Measurements from ENCODE around the gene SOS1.

SOS1 gene

DNA sequence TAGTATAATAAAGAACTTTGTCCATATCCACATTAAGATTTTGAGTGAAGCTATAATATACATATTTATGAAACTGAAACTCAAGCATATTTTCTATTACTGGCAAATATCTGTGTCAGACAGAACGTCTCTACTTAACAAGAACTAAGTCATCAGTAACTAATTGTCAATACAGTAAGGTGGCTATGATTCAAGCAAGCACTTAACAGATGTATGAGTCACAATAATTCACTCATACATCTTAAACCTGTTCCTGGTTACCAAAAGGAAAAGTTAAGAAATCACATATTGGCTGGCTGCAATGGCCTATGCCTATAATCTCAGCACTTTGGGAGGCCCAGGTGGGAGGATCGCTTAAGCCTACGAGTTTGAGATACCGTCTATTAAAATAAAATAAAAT is 96.0 kb downstream of the SOS1 start:
- Histone ChIP-seq H3K36me3 (ENCODE audit: control insufficient read depth, insufficient read depth, low read length) (peaks cover 16% of the 10 kb centered on the region), H3K27ac (ENCODE audit: low read depth, low read length, severe bottlenecking) (no peak overlapping the region), H3K4me1 (ENCODE audit: control insufficient read depth, insufficient read depth, low read length, poor library complexity, severe bottlenecking) (no peaks in the 10 kb centered on the region), H3K9me3 (ENCODE audit: control insufficient read depth, low read length) (no peaks in the 10 kb centered on the region), H3K4me3 (ENCODE audit: extremely low read depth, insufficient read depth, low read length, poor library complexity, severe bottlenecking) (no peak overlapping the region)
- WGBS, 2 experiments (ENCODE audit: insufficient coverage in 2 of 2) = no CpG with 5 or more reads among the region's 4 CpGs

DNA sequence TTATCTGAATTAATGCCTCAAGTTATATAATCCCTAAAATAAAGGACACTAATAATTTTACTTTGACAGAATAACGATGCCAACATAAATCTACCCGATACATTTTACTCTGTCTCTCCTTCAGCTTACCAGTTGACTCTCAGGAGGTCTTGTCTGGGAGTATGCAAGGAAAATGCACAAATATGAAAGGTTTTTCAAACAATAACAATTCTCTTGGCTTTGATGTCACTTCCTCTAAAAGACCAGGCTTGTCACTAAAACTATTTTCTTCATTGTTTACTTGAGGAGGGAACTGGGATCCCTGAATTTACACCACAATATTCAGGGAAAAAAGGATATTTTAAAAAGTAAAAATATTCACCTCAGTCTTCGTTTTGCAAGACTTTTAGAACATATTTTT is 97.2 kb downstream of the SOS1 start:
- Histone ChIP-seq H3K9me3 (ENCODE audit: control insufficient read depth, low read length) (no peaks in the 10 kb centered on the region), H3K4me3 (ENCODE audit: extremely low read depth, insufficient read depth, low read length, poor library complexity, severe bottlenecking) (no peak overlapping the region), H3K27ac (ENCODE audit: low read depth, low read length, severe bottlenecking) (no peak overlapping the region), H3K4me1 (ENCODE audit: control insufficient read depth, insufficient read depth, low read length, poor library complexity, severe bottlenecking) (no peaks in the 10 kb centered on the region), H3K36me3 (ENCODE audit: control insufficient read depth, insufficient read depth, low read length) (peaks cover 11% of the 10 kb centered on the region)
- WGBS, 2 experiments (ENCODE audit: insufficient coverage in 2 of 2) = 40% methylated on average over 1 of the region's 3 CpGs; no CpG with 5 or more reads in 1 of the 2 experiments

DNA sequence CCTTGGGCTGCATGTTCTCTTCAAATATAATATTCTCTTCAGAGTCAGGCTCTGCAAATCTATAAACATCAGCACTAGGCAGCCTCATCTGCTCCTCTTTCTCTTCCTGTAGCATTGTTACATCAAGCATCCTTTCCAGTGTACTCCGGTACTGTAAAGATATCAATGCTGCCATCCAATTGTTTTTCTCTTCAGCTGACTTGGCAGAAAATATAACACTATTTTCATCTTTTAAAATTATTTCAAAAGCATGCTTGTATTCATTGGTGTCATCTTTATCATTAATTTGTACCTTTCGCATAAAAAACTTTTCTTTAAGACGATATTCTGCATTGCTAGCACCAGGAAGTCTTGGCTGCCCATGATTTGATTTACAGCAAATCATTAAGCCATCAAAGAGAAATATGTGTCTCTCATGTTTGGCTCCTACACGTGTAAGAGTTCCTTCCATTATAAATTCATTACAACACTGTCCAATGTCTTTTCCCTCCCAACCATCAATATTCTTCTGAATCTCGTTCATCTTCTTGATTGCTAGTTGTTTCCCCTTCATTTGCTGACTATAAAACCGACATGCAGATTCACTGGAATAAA is 98.1 kb downstream of the SOS1 start:
- H3K9me3 ChIP-seq (ENCODE audit: control insufficient read depth, low read length) = no peaks in the 10 kb centered on the region
- H3K4me1 ChIP-seq (ENCODE audit: control insufficient read depth, insufficient read depth, low read length, poor library complexity, severe bottlenecking) = no peaks in the 10 kb centered on the region
- H3K36me3 ChIP-seq (ENCODE audit: control insufficient read depth, insufficient read depth, low read length) = peaks cover 11% of the 10 kb centered on the region
- H3K27ac ChIP-seq (ENCODE audit: low read depth, low read length, severe bottlenecking) = no peak overlapping the region
- 97 to 100% methylated on average over 4 to 5 of the region's 6 CpGs for WGBS, 2 experiments (ENCODE audit: insufficient coverage in 2 of 2)
- H3K4me3 ChIP-seq (ENCODE audit: extremely low read depth, insufficient read depth, low read length, poor library complexity, severe bottlenecking) = no peak overlapping the region

DNA sequence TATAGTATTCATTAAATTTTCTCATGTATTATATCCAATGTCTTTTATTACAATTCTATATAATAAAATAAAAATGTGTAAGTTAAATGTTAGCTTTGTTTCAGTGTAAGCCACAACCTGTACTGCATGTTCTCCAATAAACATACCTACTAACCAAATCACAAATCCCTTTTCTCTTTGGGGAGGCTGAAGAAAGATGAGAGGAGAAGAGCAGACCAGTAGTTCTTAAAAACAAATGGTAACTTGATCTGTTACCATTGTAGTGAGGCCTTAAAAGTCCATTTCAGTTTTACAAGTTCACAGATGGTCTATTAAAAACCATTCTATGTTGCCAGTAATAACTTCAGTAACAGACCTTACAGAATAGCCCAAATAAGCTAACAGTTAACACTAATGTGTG is 100.5 kb downstream of the SOS1 start:
- Histone ChIP-seq H3K9me3 (ENCODE audit: control insufficient read depth, low read length) (no peaks in the 10 kb centered on the region), H3K4me1 (ENCODE audit: control insufficient read depth, insufficient read depth, low read length, poor library complexity, severe bottlenecking) (no peaks in the 10 kb centered on the region), H3K36me3 (ENCODE audit: control insufficient read depth, insufficient read depth, low read length) (peaks cover 7% of the 10 kb centered on the region), H3K4me3 (ENCODE audit: extremely low read depth, insufficient read depth, low read length, poor library complexity, severe bottlenecking) (no peak overlapping the region), H3K27ac (ENCODE audit: low read depth, low read length, severe bottlenecking) (no peak overlapping the region)

DNA sequence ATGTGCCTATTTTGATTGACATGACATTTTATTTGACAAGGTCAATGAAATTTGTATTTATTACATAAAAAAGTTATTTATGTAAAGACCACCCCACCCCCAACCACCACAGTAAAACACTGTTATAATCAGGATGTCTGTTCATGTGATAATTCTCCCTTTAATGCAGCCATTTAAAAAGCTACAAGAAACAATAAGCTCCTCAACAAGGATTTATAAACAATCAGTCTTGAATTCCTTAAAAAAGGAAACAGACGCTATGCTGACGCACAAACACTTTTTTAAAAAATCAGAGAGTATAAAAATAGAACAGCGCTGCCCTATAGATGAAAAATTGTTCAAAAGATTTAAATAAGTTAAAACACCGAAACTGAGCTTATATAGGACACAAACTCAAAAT is 102.2 kb downstream of the SOS1 start:
- Histone ChIP-seq H3K36me3 (ENCODE audit: control insufficient read depth, insufficient read depth, low read length) (peaks cover 7% of the 10 kb centered on the region), H3K4me1 (ENCODE audit: control insufficient read depth, insufficient read depth, low read length, poor library complexity, severe bottlenecking) (no peaks in the 10 kb centered on the region), H3K27ac (ENCODE audit: low read depth, low read length, severe bottlenecking) (no peak overlapping the region), H3K9me3 (ENCODE audit: control insufficient read depth, low read length) (no peaks in the 10 kb centered on the region), H3K4me3 (ENCODE audit: extremely low read depth, insufficient read depth, low read length, poor library complexity, severe bottlenecking) (no peak overlapping the region)
- WGBS, 2 experiments (ENCODE audit: insufficient coverage in 2 of 2) = no CpG with 5 or more reads among the region's 4 CpGs

DNA sequence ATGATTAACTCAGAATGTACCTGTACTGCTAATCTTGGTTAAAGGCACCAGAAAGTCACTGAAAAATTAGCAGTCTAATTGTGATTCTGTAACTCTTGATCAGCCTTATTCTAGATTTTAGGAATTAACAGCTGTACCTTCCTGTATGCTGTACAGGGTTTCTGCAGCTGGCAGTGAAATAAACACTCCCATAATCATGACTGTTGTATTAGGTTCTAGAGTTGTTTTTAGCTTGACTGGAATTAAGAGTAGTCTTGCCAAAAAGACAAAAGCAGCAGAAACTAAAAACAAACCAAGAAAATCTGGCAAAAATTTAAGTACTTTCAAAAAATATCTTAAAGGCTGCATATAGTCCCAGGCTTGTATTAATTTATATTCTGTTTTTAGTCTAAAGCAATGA is 103.5 kb downstream of the SOS1 start:
- no peak overlapping the region for H3K4me3 ChIP-seq (ENCODE audit: extremely low read depth, insufficient read depth, low read length, poor library complexity, severe bottlenecking)
- peaks cover 7% of the 10 kb centered on the region for H3K36me3 ChIP-seq (ENCODE audit: control insufficient read depth, insufficient read depth, low read length)
- H3K9me3 ChIP-seq (ENCODE audit: control insufficient read depth, low read length) = no peaks in the 10 kb centered on the region

DNA sequence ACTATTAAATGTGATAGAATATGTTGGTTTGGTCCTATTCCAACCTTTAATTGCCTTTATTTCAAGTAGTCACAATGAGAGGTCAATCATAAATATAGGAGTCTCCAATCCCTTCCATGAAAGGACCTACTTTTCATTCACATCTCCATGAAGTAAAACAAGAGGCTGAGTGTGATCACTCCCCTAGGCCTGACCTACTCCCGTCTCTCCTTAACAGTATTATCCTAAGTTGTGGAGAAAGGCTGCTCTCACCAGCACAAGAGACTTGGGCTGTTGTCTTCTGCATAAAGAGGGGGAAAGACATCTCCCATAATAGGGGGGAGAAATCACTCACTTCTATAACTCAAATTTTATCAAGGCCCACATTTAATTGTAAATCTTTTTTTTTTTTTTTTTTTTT is 105.4 kb downstream of the SOS1 start:
- Histone ChIP-seq H3K4me3 (ENCODE audit: extremely low read depth, insufficient read depth, low read length, poor library complexity, severe bottlenecking) (no peak overlapping the region), H3K36me3 (ENCODE audit: control insufficient read depth, insufficient read depth, low read length) (peaks cover 19% of the 10 kb centered on the region), H3K9me3 (ENCODE audit: control insufficient read depth, low read length) (no peaks in the 10 kb centered on the region), H3K27ac (ENCODE audit: low read depth, low read length, severe bottlenecking) (no peak overlapping the region), H3K4me1 (ENCODE audit: control insufficient read depth, insufficient read depth, low read length, poor library complexity, severe bottlenecking) (no peaks in the 10 kb centered on the region)
- no CpG with 5 or more reads among the region's 1 CpG for WGBS, 2 experiments (ENCODE audit: insufficient coverage in 2 of 2)

More for the DNA sequence above, 103.5 kb downstream of the SOS1 start:
- no peaks in the 10 kb centered on the region for H3K4me1 ChIP-seq (ENCODE audit: control insufficient read depth, insufficient read depth, low read length, poor library complexity, severe bottlenecking)
- H3K27ac ChIP-seq (ENCODE audit: low read depth, low read length, severe bottlenecking) = no peak overlapping the region

DNA sequence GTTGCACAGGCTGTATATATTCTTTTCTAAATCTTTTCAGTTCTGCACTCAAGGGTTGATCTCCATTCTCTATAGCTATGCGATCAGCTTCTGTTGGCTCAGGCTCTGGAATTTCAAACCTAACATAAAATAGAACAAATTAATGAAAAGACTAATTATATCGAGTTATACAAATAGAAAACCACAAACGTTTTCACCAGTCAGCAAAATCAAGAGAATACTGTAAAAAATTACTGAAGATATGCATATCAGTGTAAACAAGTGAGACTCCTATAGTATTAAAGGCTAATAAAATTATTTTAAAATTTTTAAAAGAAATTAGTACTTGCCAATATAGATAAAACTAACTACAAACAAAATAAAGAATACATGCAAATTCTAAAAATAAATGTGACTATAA is 107.0 kb downstream of the SOS1 start:
- H3K27ac ChIP-seq (ENCODE audit: low read depth, low read length, severe bottlenecking) = no peak overlapping the region
- H3K9me3 ChIP-seq (ENCODE audit: control insufficient read depth, low read length) = no peaks in the 10 kb centered on the region
- no peak overlapping the region for H3K4me3 ChIP-seq (ENCODE audit: extremely low read depth, insufficient read depth, low read length, poor library complexity, severe bottlenecking)
- no CpG with 5 or more reads among the region's 3 CpGs for WGBS, 2 experiments (ENCODE audit: insufficient coverage in 2 of 2)
- peaks cover 19% of the 10 kb centered on the region for H3K36me3 ChIP-seq (ENCODE audit: control insufficient read depth, insufficient read depth, low read length)
- H3K4me1 ChIP-seq (ENCODE audit: control insufficient read depth, insufficient read depth, low read length, poor library complexity, severe bottlenecking) = peaks cover 4% of the 10 kb centered on the region

DNA sequence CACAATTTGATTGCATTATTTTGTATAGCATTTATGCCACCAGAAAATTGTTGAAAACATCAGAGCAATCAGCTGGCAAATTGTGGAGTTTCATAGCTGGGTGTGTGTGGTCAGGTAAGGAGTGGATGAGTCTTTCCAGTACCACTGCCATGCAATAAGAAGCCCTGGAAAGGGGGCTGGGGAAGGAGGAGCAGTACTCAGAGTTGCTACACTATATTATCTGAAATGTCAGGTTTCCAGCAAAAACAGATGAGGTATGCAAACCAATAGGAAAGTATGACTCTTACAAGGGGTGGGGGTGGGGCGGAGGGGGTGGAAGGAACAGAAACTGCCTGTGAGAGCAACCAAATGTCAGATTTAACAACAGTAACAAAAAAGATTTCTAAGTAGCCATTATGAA is 112.2 kb downstream of the SOS1 start:
- no peaks in the 10 kb centered on the region for H3K9me3 ChIP-seq (ENCODE audit: control insufficient read depth, low read length)
- H3K4me1 ChIP-seq (ENCODE audit: control insufficient read depth, insufficient read depth, low read length, poor library complexity, severe bottlenecking) = peaks cover 6% of the 10 kb centered on the region
- H3K4me3 ChIP-seq (ENCODE audit: extremely low read depth, insufficient read depth, low read length, poor library complexity, severe bottlenecking) = no peak overlapping the region
- 100% methylated on average over 1 of the region's 1 CpG; no CpG with 5 or more reads in 1 of the 2 experiments for WGBS, 2 experiments (ENCODE audit: insufficient coverage in 2 of 2)
- peaks cover 44% of the 10 kb centered on the region for H3K36me3 ChIP-seq (ENCODE audit: control insufficient read depth, insufficient read depth, low read length)
- no peak overlapping the region for H3K27ac ChIP-seq (ENCODE audit: low read depth, low read length, severe bottlenecking)

DNA sequence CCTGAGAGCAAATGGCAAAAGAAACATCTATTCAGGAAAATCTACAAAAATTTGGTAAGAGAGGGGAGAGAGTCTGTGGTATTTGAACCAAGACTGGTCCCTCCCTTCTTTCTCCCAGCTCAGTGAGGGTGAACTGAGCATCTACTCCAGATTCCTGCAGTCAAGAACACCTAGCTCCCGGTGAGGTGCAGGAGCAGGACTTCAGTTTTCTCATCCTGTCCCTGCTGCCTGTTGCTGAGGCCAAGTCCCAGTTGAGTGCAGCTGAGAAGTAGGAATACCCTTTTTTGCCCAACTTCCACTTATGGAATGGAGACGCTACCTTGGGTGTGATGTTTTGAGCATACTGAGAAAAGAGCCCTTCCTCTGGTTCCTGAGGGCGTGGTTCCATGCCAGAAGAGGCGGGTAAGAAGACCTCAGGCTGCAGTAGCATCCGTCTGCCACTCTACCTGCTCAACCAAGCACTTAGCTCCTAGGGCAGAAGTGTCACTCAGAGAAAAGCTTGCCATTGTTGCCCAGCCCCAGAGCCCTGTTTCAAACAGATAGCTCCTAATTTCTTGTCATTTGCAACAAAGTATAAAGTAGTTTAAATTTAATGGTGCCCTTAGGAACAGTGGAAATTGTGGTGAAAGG is 112.9 kb downstream of the SOS1 start:
- H3K36me3 ChIP-seq (ENCODE audit: control insufficient read depth, insufficient read depth, low read length) = peaks cover 42% of the 10 kb centered on the region
- H3K4me3 ChIP-seq (ENCODE audit: extremely low read depth, insufficient read depth, low read length, poor library complexity, severe bottlenecking) = no peak overlapping the region
- H3K4me1 ChIP-seq (ENCODE audit: control insufficient read depth, insufficient read depth, low read length, poor library complexity, severe bottlenecking) = peaks cover 6% of the 10 kb centered on the region
- 74% methylated on average over 5 of the region's 5 CpGs; no CpG with 5 or more reads in 1 of the 2 experiments for WGBS, 2 experiments (ENCODE audit: insufficient coverage in 2 of 2)
- H3K27ac ChIP-seq (ENCODE audit: low read depth, low read length, severe bottlenecking) = no peak overlapping the region
- H3K9me3 ChIP-seq (ENCODE audit: control insufficient read depth, low read length) = no peaks in the 10 kb centered on the region

DNA sequence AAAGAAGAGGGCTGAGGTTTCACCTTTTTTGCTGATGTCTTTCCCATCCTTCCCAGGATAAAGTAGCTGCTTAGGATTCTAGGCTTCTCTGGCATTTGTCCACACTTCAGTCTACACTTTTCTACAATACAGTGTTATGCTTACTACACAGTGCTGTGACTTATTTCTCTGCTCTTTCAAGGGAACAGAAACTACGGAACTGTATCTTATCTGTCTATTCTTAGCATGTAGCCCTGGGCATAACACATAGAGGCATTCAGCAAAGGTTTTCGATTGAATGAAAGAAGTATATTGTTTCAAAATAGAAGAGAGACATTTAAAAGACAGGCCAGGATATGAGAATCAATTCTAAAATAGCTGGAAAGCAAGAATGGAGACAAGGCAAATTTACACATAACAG is 120.3 kb downstream of the SOS1 start:
- H3K27ac ChIP-seq (ENCODE audit: low read depth, low read length, severe bottlenecking) = no peak overlapping the region
- H3K9me3 ChIP-seq (ENCODE audit: control insufficient read depth, low read length) = no peaks in the 10 kb centered on the region
- H3K4me3 ChIP-seq (ENCODE audit: extremely low read depth, insufficient read depth, low read length, poor library complexity, severe bottlenecking) = no peak overlapping the region
- H3K4me1 ChIP-seq (ENCODE audit: control insufficient read depth, insufficient read depth, low read length, poor library complexity, severe bottlenecking) = no peaks in the 10 kb centered on the region
- WGBS, 2 experiments (ENCODE audit: insufficient coverage in 2 of 2) = 100% methylated on average over 1 of the region's 2 CpGs; no CpG with 5 or more reads in 1 of the 2 experiments
- H3K36me3 ChIP-seq (ENCODE audit: control insufficient read depth, insufficient read depth, low read length) = peaks cover 41% of the 10 kb centered on the region
